Activated T-cell treated with anti-CD3 and anti-CD28 coated beads, Interleukin-2, amount 50 U/mL, for 24 hours (primary cell): ENCODE data around the gene MROH7.

Experiments
- DNase-seq: peaks from one replicate; pipeline ENCODE4 v3.0.0-alpha.2; 2020
- H3K27ac Mint-ChIP-seq: 2 replicates; pipeline ENCODE4 v1.8.0; 2020; ENCODE audit warnings: mild to moderate bottlenecking, mixed read lengths
- H3K27me3 Mint-ChIP-seq: 2 replicates; pipeline ENCODE4 v1.8.0; 2020; ENCODE audit warnings: mixed read lengths
- H3K36me3 Mint-ChIP-seq: 2 replicates; pipeline ENCODE4 v1.8.0; 2020; ENCODE audit warnings: low read depth, mixed read lengths
- H3K4me1 Mint-ChIP-seq: 2 replicates; pipeline ENCODE4 v1.8.0; 2020; ENCODE audit warnings: low read depth, mixed read lengths
- H3K4me3 Mint-ChIP-seq: 2 replicates; pipeline ENCODE4 v1.8.0; 2020; ENCODE audit warnings: mild to moderate bottlenecking, moderate library complexity, mixed read lengths
- H3K9me3 Mint-ChIP-seq: 2 replicates; pipeline ENCODE4 v1.8.0; 2020; ENCODE audit warnings: mixed read lengths

The MROH7 gene

GRCh38 chr1:54694771-54695170 lies 53.2 kb downstream of the MROH7 start:
- Mint-ChIP-seq H3K27me3 (peaks cover 20% of the 10 kb centered on the region), H3K4me1 (peaks cover 9% of the 10 kb centered on the region), H3K27ac (no peak overlapping the region)

GRCh38 chr1:54695221-54695620 lies 53.6 kb downstream of the MROH7 start:
- no peak overlapping the region for H3K4me3 Mint-ChIP-seq
- H3K36me3 Mint-ChIP-seq, result no peaks in the 10 kb centered on the region
- peaks cover 9% of the 10 kb centered on the region for H3K4me1 Mint-ChIP-seq
- no peak for DNase-seq
- no peaks in the 10 kb centered on the region for H3K9me3 Mint-ChIP-seq
- peaks cover 20% of the 10 kb centered on the region for H3K27me3 Mint-ChIP-seq
- H3K27ac Mint-ChIP-seq, result no peak overlapping the region

More at GRCh38 chr1:54694771-54695170, 53.2 kb downstream of the MROH7 start:
- Mint-ChIP-seq H3K9me3 (no peaks in the 10 kb centered on the region), H3K4me3 (no peak overlapping the region), H3K36me3 (no peaks in the 10 kb centered on the region)
- DNase-seq, result no peak

GRCh38 chr1:54695764-54696163 lies 54.2 kb downstream of the MROH7 start:
- Mint-ChIP-seq H3K27me3 (peaks cover 20% of the 10 kb centered on the region), H3K36me3 (no peaks in the 10 kb centered on the region), H3K27ac (no peak overlapping the region), H3K4me3 (no peak overlapping the region), H3K4me1 (peaks cover 9% of the 10 kb centered on the region), H3K9me3 (no peaks in the 10 kb centered on the region)
- DNase-seq, result no peak

GRCh38 chr1:54696262-54696661 lies 54.7 kb downstream of the MROH7 start:
- no peak overlapping the region for H3K4me3 Mint-ChIP-seq
- no peak for DNase-seq
- H3K27ac Mint-ChIP-seq, result no peak overlapping the region
- peaks cover 9% of the 10 kb centered on the region for H3K4me1 Mint-ChIP-seq
- H3K9me3 Mint-ChIP-seq, result no peaks in the 10 kb centered on the region
- no peaks in the 10 kb centered on the region for H3K36me3 Mint-ChIP-seq
- peaks cover 20% of the 10 kb centered on the region for H3K27me3 Mint-ChIP-seq

GRCh38 chr1:54697896-54698295 lies 56.3 kb downstream of the MROH7 start:
- Mint-ChIP-seq H3K9me3 (no peaks in the 10 kb centered on the region), H3K27me3 (peaks cover 20% of the 10 kb centered on the region), H3K27ac (no peak overlapping the region), H3K36me3 (no peaks in the 10 kb centered on the region), H3K4me3 (no peak overlapping the region), H3K4me1 (peaks cover 9% of the 10 kb centered on the region)
- DNase-seq, result peak; percentile 17

- H3K9me3 Mint-ChIP-seq, result no peaks in the 10 kb centered on the region
- no peaks in the 10 kb centered on the region for H3K36me3 Mint-ChIP-seq
- peaks cover 20% of the 10 kb centered on the region for H3K27me3 Mint-ChIP-seq
- H3K27ac Mint-ChIP-seq, result no peak overlapping the region
- peaks cover 9% of the 10 kb centered on the region for H3K4me1 Mint-ChIP-seq
- peak; percentile 3 for DNase-seq
- no peak overlapping the region for H3K4me3 Mint-ChIP-seq
Observed at GRCh38 chr1:54698346-54698745, 56.8 kb downstream of the MROH7 start.

- Mint-ChIP-seq H3K27me3 (peaks cover 20% of the 10 kb centered on the region), H3K9me3 (no peaks in the 10 kb centered on the region), H3K4me1 (peaks cover 9% of the 10 kb centered on the region), H3K27ac (no peak overlapping the region), H3K36me3 (no peaks in the 10 kb centered on the region), H3K4me3 (no peak overlapping the region)
- DNase-seq, result no peak
Observed at GRCh38 chr1:54699936-54700525, 58.4 kb downstream of the MROH7 start.

GRCh38 chr1:54701066-54701465 lies 59.5 kb downstream of the MROH7 start:
- Mint-ChIP-seq H3K27me3 (peaks cover 20% of the 10 kb centered on the region), H3K27ac (no peak overlapping the region), H3K4me3 (no peak overlapping the region), H3K9me3 (no peaks in the 10 kb centered on the region), H3K36me3 (no peaks in the 10 kb centered on the region), H3K4me1 (peaks cover 4% of the 10 kb centered on the region)
- no peak for DNase-seq

- Mint-ChIP-seq H3K27ac (no peak overlapping the region), H3K36me3 (no peaks in the 10 kb centered on the region)
- no peak for DNase-seq
Observed at GRCh38 chr1:54701996-54702395, 60.4 kb downstream of the MROH7 start.

GRCh38 chr1:54703471-54703870 lies 61.9 kb downstream of the MROH7 start:
- Mint-ChIP-seq H3K9me3 (no peaks in the 10 kb centered on the region), H3K4me3 (no peak overlapping the region), H3K27me3 (peaks cover 13% of the 10 kb centered on the region), H3K4me1 (no peaks in the 10 kb centered on the region), H3K36me3 (no peaks in the 10 kb centered on the region), H3K27ac (no peak overlapping the region)
- DNase-seq, result no peak

More at GRCh38 chr1:54701996-54702395, 60.4 kb downstream of the MROH7 start:
- Mint-ChIP-seq H3K4me1 (no peaks in the 10 kb centered on the region), H3K9me3 (no peaks in the 10 kb centered on the region), H3K27me3 (peaks cover 17% of the 10 kb centered on the region), H3K4me3 (no peak overlapping the region)

GRCh38 chr1:54705153-54705552 lies 63.6 kb downstream of the MROH7 start:
- H3K4me3 Mint-ChIP-seq, result no peak overlapping the region
- no peaks in the 10 kb centered on the region for H3K36me3 Mint-ChIP-seq
- no peak for DNase-seq
- peaks cover 15% of the 10 kb centered on the region for H3K27me3 Mint-ChIP-seq
- H3K4me1 Mint-ChIP-seq, result no peaks in the 10 kb centered on the region
- no peak overlapping the region for H3K27ac Mint-ChIP-seq
- no peaks in the 10 kb centered on the region for H3K9me3 Mint-ChIP-seq

- H3K4me1 Mint-ChIP-seq, result no peaks in the 10 kb centered on the region
Observed at GRCh38 chr1:54706419-54706818, 64.8 kb downstream of the MROH7 start.

GRCh38 chr1:54708385-54708784 lies 66.8 kb downstream of the MROH7 start:
- no peak overlapping the region for H3K4me3 Mint-ChIP-seq
- H3K36me3 Mint-ChIP-seq, result no peaks in the 10 kb centered on the region
- no peak for DNase-seq
- peaks cover 15% of the 10 kb centered on the region for H3K27me3 Mint-ChIP-seq
- no peaks in the 10 kb centered on the region for H3K9me3 Mint-ChIP-seq
- no peaks in the 10 kb centered on the region for H3K4me1 Mint-ChIP-seq
- H3K27ac Mint-ChIP-seq, result no peak overlapping the region

More at GRCh38 chr1:54706419-54706818, 64.8 kb downstream of the MROH7 start:
- H3K36me3 Mint-ChIP-seq, result no peaks in the 10 kb centered on the region
- no peaks in the 10 kb centered on the region for H3K9me3 Mint-ChIP-seq
- no peak for DNase-seq
- no peak overlapping the region for H3K4me3 Mint-ChIP-seq
- no peak overlapping the region for H3K27ac Mint-ChIP-seq
- peaks cover 15% of the 10 kb centered on the region for H3K27me3 Mint-ChIP-seq

GRCh38 chr1:54709547-54710292 lies 68.1 kb downstream of the MROH7 start:
- Mint-ChIP-seq H3K27ac (no peak overlapping the region), H3K27me3 (peaks cover 15% of the 10 kb centered on the region), H3K4me3 (no peak overlapping the region), H3K9me3 (no peaks in the 10 kb centered on the region), H3K36me3 (no peaks in the 10 kb centered on the region), H3K4me1 (peaks cover 1% of the 10 kb centered on the region)
- no peak for DNase-seq

GRCh38 chr1:54710434-54710833 lies 68.8 kb downstream of the MROH7 start:
- H3K27me3 Mint-ChIP-seq, result peaks cover 15% of the 10 kb centered on the region
- no peaks in the 10 kb centered on the region for H3K9me3 Mint-ChIP-seq
- no peak overlapping the region for H3K27ac Mint-ChIP-seq
- no peak for DNase-seq
- no peak overlapping the region for H3K4me3 Mint-ChIP-seq
- H3K36me3 Mint-ChIP-seq, result no peaks in the 10 kb centered on the region
- H3K4me1 Mint-ChIP-seq, result peaks cover 8% of the 10 kb centered on the region
